ENCODE data around the gene ZNF610.

DNA sequence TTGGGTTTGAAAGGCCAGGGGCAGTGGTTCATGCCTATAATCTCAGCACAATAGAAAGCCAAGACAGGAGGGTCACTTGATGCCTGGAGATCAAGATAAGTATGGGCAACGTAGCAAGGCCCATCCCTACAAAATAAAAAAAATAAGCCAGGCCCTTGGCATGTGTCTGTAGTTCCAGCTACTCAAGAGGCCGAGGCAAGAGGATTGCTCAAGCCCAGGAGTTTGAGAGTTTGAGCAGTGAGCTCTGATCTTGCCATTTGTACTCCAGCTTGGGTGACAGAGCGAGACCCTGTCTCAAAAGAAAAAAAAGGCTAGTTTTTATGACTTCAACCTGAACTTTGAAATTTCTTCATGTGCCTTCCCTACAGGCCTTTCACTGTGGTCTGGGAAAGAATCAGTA is 44.3 kb upstream of the ZNF610 start:
- no peak for TF ChIP-seq CTCF (IDR thresholded peaks at IDR 0.05; ENCODE audit: low read depth, low read length)
- TF ChIP-seq EZH2phosphoT487 (IDR thresholded peaks at IDR 0.05; ENCODE audit: low read depth) = no peak
